OCI-LY7 (cell line): ENCODE results near the gene OXLD1. TPM values are rescaled to one million over a fixed set of nuclear protein-coding genes. Genes with fewer than 3 reads are reported as not detected.

ENCODE experiments used
- BruUV-seq: library from RNA; stranded (reverse); fragments of 400-500 nt; replicated peaks from 2 replicates; lab custom pipeline; 2021; lab: Mats Ljungman, UMichigan
- CTCF ChIA-PET: fragments of 300-600 bp; sonication (Branson Sonifier 250); formaldehyde crosslinking; loops from one replicate; lab custom pipeline; 2022; ENCODE audit warnings: antibody characterized with exemption; ENCODE audit not compliant: unreplicated experiment; lab: Charles Lee
- POLR2A ChIA-PET: fragments of 300-600 bp; sonication (Branson Sonifier 250); formaldehyde crosslinking; loops from one replicate; lab custom pipeline; 2022; ENCODE audit warnings: antibody characterized with exemption; lab: Charles Lee
- DNase-seq: peaks from one replicate; pipeline ENCODE4 v3.0.0-alpha.2; 2015; ENCODE audit warnings: low spot score
- H2AFZ ChIP-seq: fragments of 200-600 bp; sonication (generic), shearing (Covaris generic); 2 replicates; pipeline ENCODE4 v1.6.1; 2014; ENCODE audit warnings: mild to moderate bottlenecking, antibody characterized with exemption, low read length, moderate library complexity
- H3K27ac ChIP-seq: fragments of 200-600 bp; sonication (generic); 2 replicates; pipeline ENCODE4 v1.5.1; 2014; ENCODE audit warnings: mixed run types, low read depth, mild to moderate bottlenecking, moderate library complexity, low read length, inconsistent platforms; ENCODE audit not compliant: poor library complexity, severe bottlenecking
- H3K36me3 ChIP-seq: fragments of 200-600 bp; sonication (generic); 2 replicates; pipeline ENCODE4 v1.6.1; 2014; ENCODE audit warnings: mild to moderate bottlenecking, antibody characterized with exemption, low read length, moderate library complexity, mixed read lengths; ENCODE audit not compliant: insufficient read depth
- H3K4me1 ChIP-seq: fragments of 200-600 bp; sonication (generic); 2 replicates; pipeline ENCODE4 v1.5.1; 2014; ENCODE audit warnings: mild to moderate bottlenecking, low read length; ENCODE audit not compliant: insufficient read depth, poor library complexity, severe bottlenecking
- H3K4me2 ChIP-seq: fragments of 200-600 bp; sonication (generic); 2 replicates; pipeline ENCODE4 v1.6.1; 2014; ENCODE audit warnings: mild to moderate bottlenecking, low read length
- H3K4me3 ChIP-seq: fragments of 200-600 bp; sonication (generic); 2 replicates; pipeline ENCODE4 v1.5.1; 2014; ENCODE audit warnings: mild to moderate bottlenecking, low read depth, low read length; ENCODE audit not compliant: poor library complexity, severe bottlenecking
- H3K79me2 ChIP-seq: fragments of 200-600 bp; sonication (generic); 2 replicates; pipeline ENCODE4 v1.6.1; 2016; ENCODE audit warnings: low read depth, mild to moderate bottlenecking, low read length, moderate library complexity, mixed read lengths; ENCODE audit not compliant: insufficient read depth
- H3K9me2 ChIP-seq: fragments of 200-600 bp; sonication (generic); 2 replicates; pipeline ENCODE4 v1.6.1; 2016; ENCODE audit warnings: mild to moderate bottlenecking, low read length, mixed read lengths; ENCODE audit not compliant: insufficient read depth
- H3K9me3 ChIP-seq: fragments of 200-600 bp; sonication (generic); 2 replicates; pipeline ENCODE4 v1.6.1; 2014; ENCODE audit warnings: mild to moderate bottlenecking, mixed run types, low read length, mixed read lengths
- H4K20me1 ChIP-seq: fragments of 200-600 bp; sonication (generic); 2 replicates; pipeline ENCODE4 v1.6.1; 2014; ENCODE audit warnings: mild to moderate bottlenecking, antibody characterized with exemption, low read length, moderate library complexity, mixed read lengths; ENCODE audit not compliant: insufficient read depth
- CTCF ChIP-seq: fragments of 200-600 bp; sonication (generic); conservative IDR thresholded peaks from 2 replicates; pipeline ENCODE4 v1.5.1; 2014; ENCODE audit warnings: mild to moderate bottlenecking, antibody characterized with exemption, low read length, moderate library complexity, mixed read lengths
- EZH2phosphoT487 ChIP-seq: fragments of 200-600 bp; sonication (generic); IDR thresholded peaks from 2 replicates; pipeline ENCODE4 v1.6.1; 2018; ENCODE audit warnings: low read depth, borderline replicate concordance, mild to moderate bottlenecking, mixed run types, antibody characterized with exemption, low read length, moderate library complexity, mixed read lengths
- intact Hi-C: fragments of 100-400 bp; cut with micrococcal nuclease; formaldehyde crosslinking; loops from one replicate; pipeline ENCODE4 v1.10.0; 2022; ENCODE audit not compliant: unreplicated experiment
- total RNA-seq, 2 experiments: library from RNA; depleted of rRNA in 1 of 2; stranded (reverse); fragments of >200 nt in 1 of 2; shearing (Covaris generic) in 1 of 2; gene quantifications; 2 replicates each; pipeline ENCODE4 v1.2.3, GENCODE V29; 2014 to 2022

OXLD1 gene
- total RNA-seq, 2 experiments from 2014 or later: 116 to 151 TPM

- H3K27ac ChIP-seq: no peak overlapping the region
- no peak overlapping the region for H2AFZ ChIP-seq
Measured at GRCh38 chr17:81691196-81691595, 24.8 kb upstream of the OXLD1 start.

GRCh38 chr17:81690549-81690948 is 24.1 kb upstream of the OXLD1 start:
- intact Hi-C loops: no loop called here
- Histone ChIP-seq H3K79me2 (peaks cover 9% of the 10 kb centered on the region), H3K27ac (no peak overlapping the region), H3K4me2 (no peak overlapping the region), H3K4me3 (no peak overlapping the region), H3K36me3 (peaks cover 98% of the 10 kb centered on the region), H3K9me2 (no peaks in the 10 kb centered on the region), H4K20me1 (no peaks in the 10 kb centered on the region; the same call in 1 of the 2 replicates), H3K9me3 (no peaks in the 10 kb centered on the region), H2AFZ (no peak overlapping the region), H3K4me1 (peaks cover 4% of the 10 kb centered on the region)
- ChIA-PET CTCF (no interaction called here), POLR2A (no interaction called here)
- BruUV-seq: no TSS peak
- TF ChIP-seq EZH2phosphoT487 (no peak), CTCF (no peak)
- DNase-seq: no peak

More at GRCh38 chr17:81691196-81691595, 24.8 kb upstream of the OXLD1 start:
- Histone ChIP-seq H3K4me1 (no peaks in the 10 kb centered on the region), H3K79me2 (peaks cover 3% of the 10 kb centered on the region; the same call in 1 of the 2 replicates), H3K36me3 (peaks cover 98% of the 10 kb centered on the region), H3K9me2 (no peaks in the 10 kb centered on the region), H3K9me3 (no peaks in the 10 kb centered on the region), H4K20me1 (no peaks in the 10 kb centered on the region; the same call in 1 of the 2 replicates), H3K4me3 (no peak overlapping the region), H3K4me2 (no peak overlapping the region)
- CTCF ChIA-PET: no interaction called here
- BruUV-seq: no TSS peak
- POLR2A ChIA-PET: no interaction called here
- no peak for TF ChIP-seq EZH2phosphoT487
- no peak for TF ChIP-seq CTCF
- intact Hi-C loops: no loop called here
- no peak for DNase-seq

GRCh38 chr17:81690066-81690465 is 23.7 kb upstream of the OXLD1 start:
- peaks cover 9% of the 10 kb centered on the region for H3K4me1 ChIP-seq
- peaks cover 14% of the 10 kb centered on the region for H3K79me2 ChIP-seq
- H3K9me2 ChIP-seq: no peaks in the 10 kb centered on the region
- intact Hi-C loops: no loop called here
- CTCF ChIA-PET: no interaction called here
- POLR2A ChIA-PET: no interaction called here
- H3K4me2 ChIP-seq: no peak overlapping the region
- DNase-seq: no peak
- no peak overlapping the region for H2AFZ ChIP-seq
- TF ChIP-seq EZH2phosphoT487: no peak
- TF ChIP-seq CTCF: no peak
- no peaks in the 10 kb centered on the region for H3K9me3 ChIP-seq
- H4K20me1 ChIP-seq: no peaks in the 10 kb centered on the region; the same call in 1 of the 2 replicates
- H3K36me3 ChIP-seq: peaks cover 97% of the 10 kb centered on the region
- no peak overlapping the region for H3K27ac ChIP-seq
- H3K4me3 ChIP-seq: no peak overlapping the region
- no TSS peak for BruUV-seq
